Measurements from ENCODE around the gene TMEM61. TPM values are rescaled to one million over a fixed set of nuclear protein-coding genes. Genes with fewer than 3 reads are reported as not detected.

TMEM61 gene
- total RNA-seq, 1 donor from 2014 or later, result not detected

- no peaks in the 10 kb centered on the region for H4K20me1 ChIP-seq (ENCODE audit: insufficient read depth, low read length)
- H3K4me3 Mint-ChIP-seq (ENCODE audit: unreplicated experiment), result no peak overlapping the region
- no peaks in the 10 kb centered on the region for H3K9me3 Mint-ChIP-seq (ENCODE audit: unreplicated experiment)
- no peaks in the 10 kb centered on the region for H3K36me3 Mint-ChIP-seq (ENCODE audit: low read depth, unreplicated experiment)
- no peak for DNase-seq (ENCODE audit: low read depth)
- no peak overlapping the region for H3K27ac ChIP-seq (ENCODE audit: low read depth, low read length)
- no peaks in the 10 kb centered on the region for H3K4me1 ChIP-seq (ENCODE audit: insufficient read depth, low read length)
- H3K27me3 Mint-ChIP-seq (ENCODE audit: low read depth, unreplicated experiment), result peaks cover 54% of the 10 kb centered on the region
- H3K27me3 ChIP-seq (ENCODE audit: insufficient read depth, low read length), result peaks cover 29% of the 10 kb centered on the region
- H3K9ac ChIP-seq (ENCODE audit: low read length), result no peak overlapping the region
- H3K79me2 ChIP-seq (ENCODE audit: insufficient read depth, low read length), result no peaks in the 10 kb centered on the region
- no peak overlapping the region for H2AFZ ChIP-seq (ENCODE audit: low read depth, low read length)
- no peak for FAIRE-seq
- no peaks in the 10 kb centered on the region for H3K4me1 Mint-ChIP-seq (ENCODE audit: low read depth, unreplicated experiment)
- no peak overlapping the region for H3K4me2 ChIP-seq (ENCODE audit: low read length)
- H3K36me3 ChIP-seq (ENCODE audit: insufficient read depth, low read length), result no peaks in the 10 kb centered on the region
- no peaks in the 10 kb centered on the region for H3K9me3 ChIP-seq (ENCODE audit: insufficient read depth, low read depth, low read length)
- H3K27ac Mint-ChIP-seq (ENCODE audit: unreplicated experiment), result no peak overlapping the region
- TF ChIP-seq CTCF (IDR thresholded peaks at IDR 0.05; ENCODE audit: insufficient read depth, low read depth, low read length) (no peak), EZH2 (IDR thresholded peaks at IDR 0.05; ENCODE audit: insufficient read depth, low read length) (no peak)
- H3K4me3 ChIP-seq (ENCODE audit: insufficient read depth, low read depth, low read length), result no peak overlapping the region
Measured at GRCh38 chr1:54979327-54979891, 1.0 kb upstream of the TMEM61 start.

DNA sequence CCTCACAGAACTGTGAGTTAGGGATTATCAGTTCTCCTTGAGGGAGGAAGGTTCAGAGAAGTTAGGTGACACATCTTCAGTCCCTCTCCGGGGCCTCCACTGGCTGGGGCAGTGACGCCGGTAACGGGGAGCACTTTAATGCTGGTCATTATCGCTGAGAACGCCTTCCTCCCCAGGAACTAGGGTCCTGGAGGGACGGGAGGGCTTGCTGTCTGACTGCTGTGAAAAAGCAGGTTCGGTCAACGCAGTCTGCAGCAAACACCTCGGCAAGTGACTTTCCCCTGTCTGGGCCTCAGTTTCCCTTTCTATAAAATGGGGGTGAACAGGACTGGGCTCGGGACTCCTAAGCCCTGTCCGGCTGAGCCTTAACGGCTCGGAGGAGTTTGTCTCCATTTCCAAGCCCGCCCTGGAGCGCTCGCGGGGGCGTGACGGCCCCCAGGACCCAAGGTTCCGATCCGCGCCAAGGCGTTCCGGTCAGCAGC, 341 bp upstream of the TMEM61 start:
- Mint-ChIP-seq H3K36me3 (ENCODE audit: low read depth, unreplicated experiment) (no peaks in the 10 kb centered on the region), H3K27ac (ENCODE audit: unreplicated experiment) (no peak overlapping the region), H3K4me3 (ENCODE audit: unreplicated experiment) (no peak overlapping the region), H3K9me3 (ENCODE audit: unreplicated experiment) (no peaks in the 10 kb centered on the region), H3K4me1 (ENCODE audit: low read depth, unreplicated experiment) (no peaks in the 10 kb centered on the region), H3K27me3 (ENCODE audit: low read depth, unreplicated experiment) (peaks cover 53% of the 10 kb centered on the region)
- Histone ChIP-seq H3K79me2 (ENCODE audit: insufficient read depth, low read length) (no peaks in the 10 kb centered on the region), H3K4me2 (ENCODE audit: low read length) (peak overlapping the region; percentile 74), H3K4me1 (ENCODE audit: insufficient read depth, low read length) (no peaks in the 10 kb centered on the region), H3K36me3 (ENCODE audit: insufficient read depth, low read length) (no peaks in the 10 kb centered on the region), H2AFZ (ENCODE audit: low read depth, low read length) (peak overlapping the region; percentile 52), H3K27me3 (ENCODE audit: insufficient read depth, low read length) (peaks cover 32% of the 10 kb centered on the region), H3K9ac (ENCODE audit: low read length) (no peak overlapping the region), H4K20me1 (ENCODE audit: insufficient read depth, low read length) (no peaks in the 10 kb centered on the region), H3K4me3 (ENCODE audit: insufficient read depth, low read depth, low read length) (peak overlapping the region; percentile 10), H3K9me3 (ENCODE audit: insufficient read depth, low read depth, low read length) (no peaks in the 10 kb centered on the region), H3K27ac (ENCODE audit: low read depth, low read length) (no peak overlapping the region)
- TF ChIP-seq CTCF (IDR thresholded peaks at IDR 0.05; ENCODE audit: insufficient read depth, low read depth, low read length), result no peak
- TF ChIP-seq EZH2 (IDR thresholded peaks at IDR 0.05; ENCODE audit: insufficient read depth, low read length), result peak; percentile 67
- FAIRE-seq, result no peak
- no peak for DNase-seq (ENCODE audit: low read depth)

DNA sequence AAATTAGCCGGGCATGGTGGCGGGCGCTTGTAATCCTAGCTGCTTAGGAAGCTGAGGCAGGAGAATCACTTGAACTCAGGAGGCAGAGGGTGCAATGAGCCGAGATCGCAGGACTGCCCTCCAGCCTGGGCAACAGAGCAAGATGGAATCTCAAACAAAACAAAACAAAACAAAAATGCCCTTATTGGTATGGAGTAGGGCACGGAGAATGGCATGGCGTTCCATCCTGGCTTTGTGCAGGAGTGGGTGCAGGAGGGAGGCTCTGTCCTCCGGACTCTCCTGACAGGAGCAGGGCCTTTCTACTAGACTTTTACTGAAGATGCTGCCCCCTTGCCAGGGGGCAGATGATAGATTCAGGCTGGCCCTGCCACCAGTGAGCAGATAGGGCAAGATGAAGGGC, 1.0 kb downstream of the TMEM61 start:
- H3K27me3 ChIP-seq (ENCODE audit: insufficient read depth, low read length), result peaks cover 32% of the 10 kb centered on the region
- no peak overlapping the region for H3K27ac ChIP-seq (ENCODE audit: low read depth, low read length)
- H3K27me3 Mint-ChIP-seq (ENCODE audit: low read depth, unreplicated experiment), result peaks cover 52% of the 10 kb centered on the region
- H3K9me3 ChIP-seq (ENCODE audit: insufficient read depth, low read depth, low read length), result no peaks in the 10 kb centered on the region
- TF ChIP-seq CTCF (IDR thresholded peaks at IDR 0.05; ENCODE audit: insufficient read depth, low read depth, low read length) (no peak), EZH2 (IDR thresholded peaks at IDR 0.05; ENCODE audit: insufficient read depth, low read length) (no peak)
- no peaks in the 10 kb centered on the region for H3K4me1 Mint-ChIP-seq (ENCODE audit: low read depth, unreplicated experiment)
- H3K36me3 ChIP-seq (ENCODE audit: insufficient read depth, low read length), result no peaks in the 10 kb centered on the region
- no peak overlapping the region for H2AFZ ChIP-seq (ENCODE audit: low read depth, low read length)
- no peak overlapping the region for H3K9ac ChIP-seq (ENCODE audit: low read length)
- no peaks in the 10 kb centered on the region for H3K9me3 Mint-ChIP-seq (ENCODE audit: unreplicated experiment)
- H3K79me2 ChIP-seq (ENCODE audit: insufficient read depth, low read length), result no peaks in the 10 kb centered on the region
- FAIRE-seq (no peak), DNase-seq (ENCODE audit: low read depth) (no peak)
- no peaks in the 10 kb centered on the region for H3K36me3 Mint-ChIP-seq (ENCODE audit: low read depth, unreplicated experiment)
- H4K20me1 ChIP-seq (ENCODE audit: insufficient read depth, low read length), result no peaks in the 10 kb centered on the region
- no peak overlapping the region for H3K4me3 ChIP-seq (ENCODE audit: insufficient read depth, low read depth, low read length)
- no peak overlapping the region for H3K4me2 ChIP-seq (ENCODE audit: low read length)
- no peaks in the 10 kb centered on the region for H3K4me1 ChIP-seq (ENCODE audit: insufficient read depth, low read length)
- H3K4me3 Mint-ChIP-seq (ENCODE audit: unreplicated experiment), result no peak overlapping the region
- H3K27ac Mint-ChIP-seq (ENCODE audit: unreplicated experiment), result peak overlapping the region; percentile 34
